Calu3 (cell line): ENCODE results near the gene IFNG-AS1. TPM values are rescaled to one million over a fixed set of nuclear protein-coding genes. Genes with fewer than 3 reads are reported as not detected.

Source experiments
- BruUV-seq: library from RNA; stranded (reverse); fragments of 400-500 nt; replicated peaks from 2 replicates; lab custom pipeline; 2021; lab: Mats Ljungman, UMichigan
- CTCF ChIA-PET: fragments of 300-600 bp; sonication (Branson Sonifier 250); formaldehyde crosslinking; loops from one replicate; lab custom pipeline; 2022; ENCODE audit warnings: antibody characterized with exemption; lab: Charles Lee
- DNase-seq: peaks from one replicate; pipeline ENCODE4 v3.0.0; 2022
- H3K27ac Mint-ChIP-seq: one replicate; pipeline ENCODE4 v1.8.0; 2022; ENCODE audit warnings: mixed read lengths; ENCODE audit not compliant: unreplicated experiment
- H3K27me3 Mint-ChIP-seq: one replicate; pipeline ENCODE4 v1.8.0; 2022; ENCODE audit warnings: mixed read lengths; ENCODE audit not compliant: unreplicated experiment
- H3K36me3 Mint-ChIP-seq: one replicate; pipeline ENCODE4 v1.8.0; 2022; ENCODE audit warnings: mild to moderate bottlenecking, moderate library complexity, mixed read lengths; ENCODE audit not compliant: insufficient read depth, unreplicated experiment
- H3K4me1 Mint-ChIP-seq: one replicate; pipeline ENCODE4 v1.8.0; 2022; ENCODE audit warnings: mild to moderate bottlenecking, low read depth, mixed read lengths; ENCODE audit not compliant: unreplicated experiment
- H3K4me3 Mint-ChIP-seq: one replicate; pipeline ENCODE4 v1.8.0; 2022; ENCODE audit warnings: mild to moderate bottlenecking, low read depth, moderate library complexity, mixed read lengths; ENCODE audit not compliant: unreplicated experiment
- H3K9me3 Mint-ChIP-seq: one replicate; pipeline ENCODE4 v1.8.0; 2022; ENCODE audit warnings: low read depth, mixed read lengths; ENCODE audit not compliant: unreplicated experiment
- intact Hi-C: fragments of 100-400 bp; cut with micrococcal nuclease; formaldehyde crosslinking; loops from one replicate; pipeline ENCODE4 v1.10.0; 2022; ENCODE audit not compliant: unreplicated experiment
- total RNA-seq: library from RNA; stranded (reverse); gene quantifications from 2 replicates; pipeline ENCODE4 v1.2.3, GENCODE V29; 2022
- TF ChIP-seq, protein P1 (sequence below): fragments of 200-600 bp; IDR thresholded peaks from one replicate; pipeline ENCODE4 v1.8.0; 2022; ENCODE audit warnings: antibody characterized with exemption; ENCODE audit not compliant: unreplicated experiment

The IFNG-AS1 gene
- total RNA-seq, 1 experiment from 2014 or later: not detected

DNA sequence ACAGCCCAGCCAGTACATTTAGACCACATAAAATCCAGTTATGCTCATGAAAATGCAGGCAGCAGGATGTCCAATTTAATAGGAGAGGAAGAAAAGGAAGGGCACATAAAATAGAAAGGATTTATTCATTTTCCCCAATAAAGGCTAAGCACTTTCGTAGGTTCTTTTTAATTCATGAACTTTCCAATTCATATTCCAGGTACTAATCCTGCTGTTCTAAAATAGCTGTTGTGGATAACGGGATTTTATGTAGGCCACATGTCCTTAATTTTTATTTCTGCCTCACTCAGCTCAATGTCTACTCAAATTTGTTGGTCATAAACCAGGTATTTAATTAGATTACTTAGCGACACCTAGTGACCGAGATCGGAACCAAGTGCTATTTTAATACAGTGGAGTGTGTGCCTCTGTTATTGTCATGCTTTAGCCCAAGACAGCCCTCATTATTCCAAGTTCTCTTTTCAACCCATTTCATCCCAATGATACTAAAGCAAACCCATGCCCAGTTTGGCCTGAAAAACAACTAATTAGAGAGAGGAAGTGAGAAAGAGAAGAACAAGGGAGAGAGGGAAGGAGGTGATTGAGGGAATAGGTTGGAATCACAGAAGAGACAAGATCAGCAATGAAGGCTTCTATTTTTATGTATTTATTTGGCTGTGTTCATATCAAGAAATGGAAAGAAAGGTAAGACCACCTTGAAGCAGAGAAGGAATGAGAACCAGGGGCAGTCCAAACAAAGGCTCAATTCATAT, 45.9 kb upstream of the IFNG-AS1 start:
- no peak overlapping the region for H3K4me3 Mint-ChIP-seq
- CTCF ChIA-PET: interaction anchor here (0.6 to 1.6 kb wide), 16 partner anchors 22 to 590 kb away, joined by 3 to 22 read pairs (median 3); partner anchors contain the start of gene DYRK2
- peak; percentile 72 for DNase-seq
- H3K9me3 Mint-ChIP-seq: peaks cover 1% of the 10 kb centered on the region
- TF ChIP-seq, protein P1, sequence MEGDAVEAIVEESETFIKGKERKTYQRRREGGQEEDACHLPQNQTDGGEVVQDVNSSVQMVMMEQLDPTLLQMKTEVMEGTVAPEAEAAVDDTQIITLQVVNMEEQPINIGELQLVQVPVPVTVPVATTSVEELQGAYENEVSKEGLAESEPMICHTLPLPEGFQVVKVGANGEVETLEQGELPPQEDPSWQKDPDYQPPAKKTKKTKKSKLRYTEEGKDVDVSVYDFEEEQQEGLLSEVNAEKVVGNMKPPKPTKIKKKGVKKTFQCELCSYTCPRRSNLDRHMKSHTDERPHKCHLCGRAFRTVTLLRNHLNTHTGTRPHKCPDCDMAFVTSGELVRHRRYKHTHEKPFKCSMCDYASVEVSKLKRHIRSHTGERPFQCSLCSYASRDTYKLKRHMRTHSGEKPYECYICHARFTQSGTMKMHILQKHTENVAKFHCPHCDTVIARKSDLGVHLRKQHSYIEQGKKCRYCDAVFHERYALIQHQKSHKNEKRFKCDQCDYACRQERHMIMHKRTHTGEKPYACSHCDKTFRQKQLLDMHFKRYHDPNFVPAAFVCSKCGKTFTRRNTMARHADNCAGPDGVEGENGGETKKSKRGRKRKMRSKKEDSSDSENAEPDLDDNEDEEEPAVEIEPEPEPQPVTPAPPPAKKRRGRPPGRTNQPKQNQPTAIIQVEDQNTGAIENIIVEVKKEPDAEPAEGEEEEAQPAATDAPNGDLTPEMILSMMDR: peak; percentile 35
- H3K27ac Mint-ChIP-seq: peak overlapping the region; percentile 10
- no TSS peak for BruUV-seq
- no peaks in the 10 kb centered on the region for H3K27me3 Mint-ChIP-seq
- H3K36me3 Mint-ChIP-seq: no peaks in the 10 kb centered on the region
- intact Hi-C loops: loop anchor here (1.0 to 5.0 kb wide), 5 partner anchors 56 to 587 kb away; no protein-coding TSS in a partner anchor
- peaks cover 39% of the 10 kb centered on the region for H3K4me1 Mint-ChIP-seq

DNA sequence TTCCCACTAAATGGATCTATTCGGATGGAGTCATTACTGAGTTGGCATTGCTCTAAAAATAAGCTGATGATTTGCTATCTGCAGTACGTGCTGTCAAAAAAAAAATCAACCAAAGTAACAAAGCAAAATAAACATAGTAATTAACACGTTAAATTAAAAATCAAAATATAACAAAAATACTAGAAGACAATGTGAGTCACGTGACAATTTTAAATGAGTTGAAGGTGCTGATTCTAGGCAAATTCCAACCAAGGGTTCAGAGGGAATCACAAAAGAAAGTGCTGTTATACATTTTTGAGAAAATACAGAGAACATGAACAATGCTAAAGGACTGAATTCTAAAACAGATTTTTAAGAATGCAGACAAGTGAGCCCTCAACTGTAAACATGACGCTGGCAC, 45.2 kb upstream of the IFNG-AS1 start:
- TF ChIP-seq, protein P1: no peak
- CTCF ChIA-PET: no interaction called here
- no peak overlapping the region for H3K27ac Mint-ChIP-seq
- no TSS peak for BruUV-seq
- intact Hi-C loops: loop anchor here (5.0 kb wide), 2 partner anchors 57 to 502 kb away; no protein-coding TSS in a partner anchor
- peaks cover 37% of the 10 kb centered on the region for H3K4me1 Mint-ChIP-seq
- no peak overlapping the region for H3K4me3 Mint-ChIP-seq
- no peaks in the 10 kb centered on the region for H3K27me3 Mint-ChIP-seq
- DNase-seq: no peak
- no peaks in the 10 kb centered on the region for H3K9me3 Mint-ChIP-seq
- no peaks in the 10 kb centered on the region for H3K36me3 Mint-ChIP-seq

DNA sequence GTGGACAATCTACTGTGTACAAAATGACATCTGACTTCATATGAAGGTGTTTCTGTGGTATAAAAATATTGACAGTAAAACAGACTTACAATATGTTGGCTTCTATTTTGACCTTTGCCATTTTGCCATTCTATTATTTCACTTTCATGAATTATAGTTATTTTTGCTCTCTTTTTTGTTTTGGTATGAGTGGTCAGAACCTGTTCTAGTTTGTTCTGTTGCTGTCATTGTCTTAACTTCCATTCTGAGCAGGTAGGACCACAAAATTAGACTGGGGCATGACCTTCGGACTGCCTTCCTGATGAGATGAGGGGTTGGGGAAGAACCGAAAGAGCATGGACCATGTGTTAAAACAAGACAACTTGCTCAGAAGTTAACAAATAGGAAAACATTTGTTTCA, 36.5 kb upstream of the IFNG-AS1 start:
- no peak for DNase-seq
- Mint-ChIP-seq H3K9me3 (no peaks in the 10 kb centered on the region), H3K27me3 (no peaks in the 10 kb centered on the region), H3K4me1 (no peaks in the 10 kb centered on the region), H3K27ac (no peak overlapping the region), H3K36me3 (no peaks in the 10 kb centered on the region), H3K4me3 (no peak overlapping the region)
- CTCF ChIA-PET: no interaction called here
- no TSS peak for BruUV-seq
- intact Hi-C loops: no loop called here
- TF ChIP-seq, protein P1: no peak

DNA sequence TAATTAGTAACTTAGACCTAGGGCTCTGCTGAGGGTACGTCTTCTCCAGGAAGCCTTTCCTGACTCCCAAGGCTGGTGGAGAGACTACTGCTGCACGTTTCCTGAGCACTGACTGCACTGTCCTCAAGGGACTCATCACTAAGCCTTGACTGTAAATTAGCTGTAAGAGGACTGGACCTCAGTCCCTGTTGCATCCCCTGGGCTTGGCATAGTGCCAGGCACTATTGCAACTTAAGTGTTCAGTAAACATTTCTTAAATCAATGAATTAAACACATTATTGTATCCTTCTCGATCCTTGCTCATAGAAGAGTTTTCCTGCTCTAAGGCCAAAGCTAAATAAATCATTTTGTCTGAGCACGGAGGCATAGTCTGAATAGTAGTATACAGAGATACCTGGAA, 31.9 kb upstream of the IFNG-AS1 start:
- CTCF ChIA-PET: no interaction called here
- intact Hi-C loops: no loop called here
- TF ChIP-seq, protein P1: no peak
- no TSS peak for BruUV-seq
- Mint-ChIP-seq H3K27ac (no peak overlapping the region), H3K4me1 (no peaks in the 10 kb centered on the region), H3K27me3 (no peaks in the 10 kb centered on the region), H3K36me3 (no peaks in the 10 kb centered on the region), H3K9me3 (no peaks in the 10 kb centered on the region), H3K4me3 (no peak overlapping the region)
- DNase-seq: peak; percentile 6
